ENCODE data around the gene NR4A1. TPM values are rescaled to one million over a fixed set of nuclear protein-coding genes. Genes with fewer than 3 reads are reported as not detected.

NR4A1 gene
- total and polyA plus RNA-seq, 10 of the 15 experiments (the other 5 are each of a cell fraction or from before 2014, with no cell fraction given): 0.05 to 7.9 (median 2.2) TPM; not detected in 1

DNA sequence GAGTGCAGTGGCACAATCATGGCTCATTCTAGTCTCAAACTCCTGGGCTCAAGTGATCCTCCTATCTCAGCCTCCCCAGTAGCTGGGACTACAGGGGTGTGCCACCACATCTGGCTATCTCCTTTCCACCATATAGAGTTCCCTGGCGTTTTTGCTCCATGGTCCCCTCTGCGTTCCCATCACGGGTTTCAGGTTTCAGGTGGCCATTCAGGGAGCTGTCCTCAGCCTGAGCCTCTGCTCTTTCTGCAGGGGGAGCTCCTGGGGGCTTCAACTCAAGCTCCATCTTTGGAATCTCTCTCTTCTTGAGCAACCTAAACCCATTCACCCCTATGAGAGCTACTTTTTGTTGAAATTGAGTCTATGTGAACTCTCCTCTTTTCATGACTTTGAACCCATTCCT, 39.8 kb downstream of the NR4A1 start:
- TF ChIP-seq, protein P1, sequence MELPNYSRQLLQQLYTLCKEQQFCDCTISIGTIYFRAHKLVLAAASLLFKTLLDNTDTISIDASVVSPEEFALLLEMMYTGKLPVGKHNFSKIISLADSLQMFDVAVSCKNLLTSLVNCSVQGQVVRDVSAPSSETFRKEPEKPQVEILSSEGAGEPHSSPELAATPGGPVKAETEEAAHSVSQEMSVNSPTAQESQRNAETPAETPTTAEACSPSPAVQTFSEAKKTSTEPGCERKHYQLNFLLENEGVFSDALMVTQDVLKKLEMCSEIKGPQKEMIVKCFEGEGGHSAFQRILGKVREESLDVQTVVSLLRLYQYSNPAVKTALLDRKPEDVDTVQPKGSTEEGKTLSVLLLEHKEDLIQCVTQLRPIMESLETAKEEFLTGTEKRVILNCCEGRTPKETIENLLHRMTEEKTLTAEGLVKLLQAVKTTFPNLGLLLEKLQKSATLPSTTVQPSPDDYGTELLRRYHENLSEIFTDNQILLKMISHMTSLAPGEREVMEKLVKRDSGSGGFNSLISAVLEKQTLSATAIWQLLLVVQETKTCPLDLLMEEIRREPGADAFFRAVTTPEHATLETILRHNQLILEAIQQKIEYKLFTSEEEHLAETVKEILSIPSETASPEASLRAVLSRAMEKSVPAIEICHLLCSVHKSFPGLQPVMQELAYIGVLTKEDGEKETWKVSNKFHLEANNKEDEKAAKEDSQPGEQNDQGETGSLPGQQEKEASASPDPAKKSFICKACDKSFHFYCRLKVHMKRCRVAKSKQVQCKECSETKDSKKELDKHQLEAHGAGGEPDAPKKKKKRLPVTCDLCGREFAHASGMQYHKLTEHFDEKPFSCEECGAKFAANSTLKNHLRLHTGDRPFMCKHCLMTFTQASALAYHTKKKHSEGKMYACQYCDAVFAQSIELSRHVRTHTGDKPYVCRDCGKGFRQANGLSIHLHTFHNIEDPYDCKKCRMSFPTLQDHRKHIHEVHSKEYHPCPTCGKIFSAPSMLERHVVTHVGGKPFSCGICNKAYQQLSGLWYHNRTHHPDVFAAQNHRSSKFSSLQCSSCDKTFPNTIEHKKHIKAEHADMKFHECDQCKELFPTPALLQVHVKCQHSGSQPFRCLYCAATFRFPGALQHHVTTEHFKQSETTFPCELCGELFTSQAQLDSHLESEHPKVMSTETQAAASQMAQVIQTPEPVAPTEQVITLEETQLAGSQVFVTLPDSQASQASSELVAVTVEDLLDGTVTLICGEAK (IDR thresholded peaks at IDR 0.05; ENCODE audit: borderline replicate concordance): no peak
- TF ChIP-seq STAT3 (IDR thresholded peaks at IDR 0.05; ENCODE audit: low read depth, low read length) (no peak), RUNX3 (IDR thresholded peaks at IDR 0.05; ENCODE audit: low read length) (no peak), ZNF24 (IDR thresholded peaks at IDR 0.05) (no peak), SP1 (IDR thresholded peaks at IDR 0.05; ENCODE audit: low read depth, low read length) (no peak), CBX5 (IDR thresholded peaks at IDR 0.05; ENCODE audit: low read depth) (no peak), HDAC2 (IDR thresholded peaks at IDR 0.05) (no peak), RB1 (IDR thresholded peaks at IDR 0.05; ENCODE audit: borderline replicate concordance) (no peak), SUPT20H (IDR thresholded peaks at IDR 0.05; ENCODE audit: borderline replicate concordance, control insufficient read depth, low read depth, low read length) (no peak), MTA2 (IDR thresholded peaks at IDR 0.05; ENCODE audit: low read depth) (no peak)
- TF ChIP-seq, protein P2, sequence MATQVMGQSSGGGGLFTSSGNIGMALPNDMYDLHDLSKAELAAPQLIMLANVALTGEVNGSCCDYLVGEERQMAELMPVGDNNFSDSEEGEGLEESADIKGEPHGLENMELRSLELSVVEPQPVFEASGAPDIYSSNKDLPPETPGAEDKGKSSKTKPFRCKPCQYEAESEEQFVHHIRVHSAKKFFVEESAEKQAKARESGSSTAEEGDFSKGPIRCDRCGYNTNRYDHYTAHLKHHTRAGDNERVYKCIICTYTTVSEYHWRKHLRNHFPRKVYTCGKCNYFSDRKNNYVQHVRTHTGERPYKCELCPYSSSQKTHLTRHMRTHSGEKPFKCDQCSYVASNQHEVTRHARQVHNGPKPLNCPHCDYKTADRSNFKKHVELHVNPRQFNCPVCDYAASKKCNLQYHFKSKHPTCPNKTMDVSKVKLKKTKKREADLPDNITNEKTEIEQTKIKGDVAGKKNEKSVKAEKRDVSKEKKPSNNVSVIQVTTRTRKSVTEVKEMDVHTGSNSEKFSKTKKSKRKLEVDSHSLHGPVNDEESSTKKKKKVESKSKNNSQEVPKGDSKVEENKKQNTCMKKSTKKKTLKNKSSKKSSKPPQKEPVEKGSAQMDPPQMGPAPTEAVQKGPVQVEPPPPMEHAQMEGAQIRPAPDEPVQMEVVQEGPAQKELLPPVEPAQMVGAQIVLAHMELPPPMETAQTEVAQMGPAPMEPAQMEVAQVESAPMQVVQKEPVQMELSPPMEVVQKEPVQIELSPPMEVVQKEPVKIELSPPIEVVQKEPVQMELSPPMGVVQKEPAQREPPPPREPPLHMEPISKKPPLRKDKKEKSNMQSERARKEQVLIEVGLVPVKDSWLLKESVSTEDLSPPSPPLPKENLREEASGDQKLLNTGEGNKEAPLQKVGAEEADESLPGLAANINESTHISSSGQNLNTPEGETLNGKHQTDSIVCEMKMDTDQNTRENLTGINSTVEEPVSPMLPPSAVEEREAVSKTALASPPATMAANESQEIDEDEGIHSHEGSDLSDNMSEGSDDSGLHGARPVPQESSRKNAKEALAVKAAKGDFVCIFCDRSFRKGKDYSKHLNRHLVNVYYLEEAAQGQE (IDR thresholded peaks at IDR 0.05; ENCODE audit: low read depth, low read length): no peak
- TF ChIP-seq, protein P3, sequence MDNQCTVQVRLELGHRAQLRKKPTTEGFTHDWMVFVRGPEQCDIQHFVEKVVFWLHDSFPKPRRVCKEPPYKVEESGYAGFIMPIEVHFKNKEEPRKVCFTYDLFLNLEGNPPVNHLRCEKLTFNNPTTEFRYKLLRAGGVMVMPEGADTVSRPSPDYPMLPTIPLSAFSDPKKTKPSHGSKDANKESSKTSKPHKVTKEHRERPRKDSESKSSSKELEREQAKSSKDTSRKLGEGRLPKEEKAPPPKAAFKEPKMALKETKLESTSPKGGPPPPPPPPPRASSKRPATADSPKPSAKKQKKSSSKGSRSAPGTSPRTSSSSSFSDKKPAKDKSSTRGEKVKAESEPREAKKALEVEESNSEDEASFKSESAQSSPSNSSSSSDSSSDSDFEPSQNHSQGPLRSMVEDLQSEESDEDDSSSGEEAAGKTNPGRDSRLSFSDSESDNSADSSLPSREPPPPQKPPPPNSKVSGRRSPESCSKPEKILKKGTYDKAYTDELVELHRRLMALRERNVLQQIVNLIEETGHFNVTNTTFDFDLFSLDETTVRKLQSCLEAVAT (IDR thresholded peaks at IDR 0.05): no peak
- TF ChIP-seq, protein P4, sequence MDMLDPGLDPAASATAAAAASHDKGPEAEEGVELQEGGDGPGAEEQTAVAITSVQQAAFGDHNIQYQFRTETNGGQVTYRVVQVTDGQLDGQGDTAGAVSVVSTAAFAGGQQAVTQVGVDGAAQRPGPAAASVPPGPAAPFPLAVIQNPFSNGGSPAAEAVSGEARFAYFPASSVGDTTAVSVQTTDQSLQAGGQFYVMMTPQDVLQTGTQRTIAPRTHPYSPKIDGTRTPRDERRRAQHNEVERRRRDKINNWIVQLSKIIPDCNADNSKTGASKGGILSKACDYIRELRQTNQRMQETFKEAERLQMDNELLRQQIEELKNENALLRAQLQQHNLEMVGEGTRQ (IDR thresholded peaks at IDR 0.05; ENCODE audit: borderline replicate concordance, low read depth, low read length): no peak
- ChIA-PET RAD21 (ENCODE audit: unreplicated experiment) (interaction anchor here (0.9 to 1.7 kb wide), 2 partner anchors 19 to 65 kb away, joined by 3 to 14 read pairs; no protein-coding TSS in a partner anchor), POLR2A (interaction anchor here (0.8 kb wide), 1 partner anchor 15 kb away, joined by 4 read pairs; no protein-coding TSS in a partner anchor), SMC1A (ENCODE audit: uncharacterized antibody, unreplicated experiment) (interaction anchor here (1.9 to 12.5 kb wide), 2 partner anchors 26 to 62 kb away, joined by 10 to 322 read pairs; no protein-coding TSS in a partner anchor), CTCF (interaction anchor here (0.7 to 13.1 kb wide), 6 partner anchors 8 to 120 kb away, joined by 3 to 622 read pairs (median 4); no protein-coding TSS in a partner anchor)
- Histone ChIP-seq H3K79me2 (ENCODE audit: control insufficient read depth, insufficient read depth, low read length) (no peaks in the 10 kb centered on the region), H2AFZ (ENCODE audit: control insufficient read depth, low read depth, low read length) (no peak overlapping the region), H3K27ac (ENCODE audit: control insufficient read depth, insufficient read depth) (no peak overlapping the region), H3K36me3 (ENCODE audit: control insufficient read depth in 2 of 2, insufficient read depth in 2 of 2, low read length in 1 of 2) (no peaks in the 10 kb centered on the region), H4K20me1 (ENCODE audit: control insufficient read depth, insufficient read depth) (no peaks in the 10 kb centered on the region), H3K27me3 (replicated peaks in 1 of 2; ENCODE audit: control insufficient read depth in 2 of 2, insufficient read depth in 2 of 2, low read length in 1 of 2) (no peaks in the 10 kb centered on the region; a peak in 1 of 4 replicates), H3K9ac (ENCODE audit: control insufficient read depth, insufficient read depth, low read length) (no peak overlapping the region), H3K4me1 (ENCODE audit: control insufficient read depth, insufficient read depth, low read length) (peaks cover 8% of the 10 kb centered on the region), H3K4me2 (ENCODE audit: control insufficient read depth, insufficient read depth) (no peak overlapping the region), H3K9me3 (replicated peaks; ENCODE audit: control insufficient read depth, insufficient read depth, low read length) (no peaks in the 10 kb centered on the region), H3K4me3 (no peak overlapping the region)
- in situ Hi-C loops (cut with MboI): no loop called here
- intact Hi-C loops (cut with micrococcal nuclease; ENCODE audit: unreplicated experiment): no loop called here
- ATAC-seq: no peak
- WGBS (ENCODE audit: insufficient coverage, insufficient replicate concordance, low lambda C conversion rate, missing lambda C conversion rate): 25% methylated on average over 3 of the region's 3 CpGs
- no TSS peak for BruUV-seq (replicated peaks)
- no peak for FAIRE-seq
- no peak for DNase-seq (ENCODE audit: low read depth, low spot score)
